Measurements from ENCODE around the gene RASSF7. TPM values are rescaled to one million over a fixed set of nuclear protein-coding genes. Genes with fewer than 3 reads are reported as not detected.

Gene RASSF7
- total RNA-seq, 1 donor from 2014 or later, result 12.8 TPM

DNA sequence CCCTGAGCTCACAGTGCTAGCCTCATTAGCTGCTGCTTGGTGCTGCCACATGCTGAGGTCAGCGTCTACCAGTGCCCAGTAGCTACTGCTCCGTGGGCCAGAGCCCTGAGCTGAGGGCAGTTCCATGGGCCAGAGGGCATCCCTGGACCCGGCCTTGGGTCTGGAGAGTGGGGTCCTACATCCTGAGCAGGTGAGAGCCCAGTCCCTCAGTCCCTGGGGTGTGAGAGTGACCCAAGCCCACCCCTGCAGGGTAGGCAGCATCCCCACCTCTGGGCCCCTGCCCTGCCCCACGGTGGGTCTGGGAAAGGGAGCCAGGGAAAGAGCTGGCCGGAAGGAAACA, 10.1 kb upstream of the RASSF7 start:
- H3K27me3 ChIP-seq, result peaks cover 15% of the 10 kb centered on the region
- no peaks in the 10 kb centered on the region for H3K9me3 Mint-ChIP-seq

GRCh38 chr11:551131-551530, 9.6 kb upstream of the RASSF7 start:
- no peaks in the 10 kb centered on the region for H3K36me3 Mint-ChIP-seq
- Histone ChIP-seq H3K9ac (no peak overlapping the region), H3K4me3 (no peak overlapping the region), H4K20me1 (ENCODE audit: low read depth) (no peaks in the 10 kb centered on the region), H3K4me2 (no peak overlapping the region), H3K27ac (no peak overlapping the region), H3K4me1 (peaks cover 4% of the 10 kb centered on the region), H3K36me3 (no peaks in the 10 kb centered on the region), H3K9me3 (ENCODE audit: low read depth) (no peaks in the 10 kb centered on the region), H3K79me2 (ENCODE audit: low read depth) (no peaks in the 10 kb centered on the region), H2AFZ (replicated peaks) (no peak overlapping the region), H3F3A (ENCODE audit: low read depth) (peaks cover 5% of the 10 kb centered on the region), H3K27me3 (peaks cover 19% of the 10 kb centered on the region)
- DNase-seq (ENCODE audit: low spot score), result no peak
- H3K27ac Mint-ChIP-seq, result no peak overlapping the region
- TF ChIP-seq, protein P1, sequence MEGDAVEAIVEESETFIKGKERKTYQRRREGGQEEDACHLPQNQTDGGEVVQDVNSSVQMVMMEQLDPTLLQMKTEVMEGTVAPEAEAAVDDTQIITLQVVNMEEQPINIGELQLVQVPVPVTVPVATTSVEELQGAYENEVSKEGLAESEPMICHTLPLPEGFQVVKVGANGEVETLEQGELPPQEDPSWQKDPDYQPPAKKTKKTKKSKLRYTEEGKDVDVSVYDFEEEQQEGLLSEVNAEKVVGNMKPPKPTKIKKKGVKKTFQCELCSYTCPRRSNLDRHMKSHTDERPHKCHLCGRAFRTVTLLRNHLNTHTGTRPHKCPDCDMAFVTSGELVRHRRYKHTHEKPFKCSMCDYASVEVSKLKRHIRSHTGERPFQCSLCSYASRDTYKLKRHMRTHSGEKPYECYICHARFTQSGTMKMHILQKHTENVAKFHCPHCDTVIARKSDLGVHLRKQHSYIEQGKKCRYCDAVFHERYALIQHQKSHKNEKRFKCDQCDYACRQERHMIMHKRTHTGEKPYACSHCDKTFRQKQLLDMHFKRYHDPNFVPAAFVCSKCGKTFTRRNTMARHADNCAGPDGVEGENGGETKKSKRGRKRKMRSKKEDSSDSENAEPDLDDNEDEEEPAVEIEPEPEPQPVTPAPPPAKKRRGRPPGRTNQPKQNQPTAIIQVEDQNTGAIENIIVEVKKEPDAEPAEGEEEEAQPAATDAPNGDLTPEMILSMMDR (IDR thresholded peaks at IDR 0.05), result no peak
- no peak for TF ChIP-seq EZH2phosphoT487 (IDR thresholded peaks at IDR 0.05)
- TF ChIP-seq EZH2 (IDR thresholded peaks at IDR 0.05), result no peak
- no peak overlapping the region for H3K4me3 Mint-ChIP-seq
- H3K27me3 Mint-ChIP-seq (ENCODE audit: insufficient read depth, low read depth), result peaks cover 5% of the 10 kb centered on the region
- H3K4me1 Mint-ChIP-seq, result peaks cover 10% of the 10 kb centered on the region
- no peaks in the 10 kb centered on the region for H3K9me3 Mint-ChIP-seq

More for the DNA sequence above, 10.1 kb upstream of the RASSF7 start:
- H3K36me3 Mint-ChIP-seq, result no peaks in the 10 kb centered on the region
- peaks cover 10% of the 10 kb centered on the region for H3K4me1 Mint-ChIP-seq
- Histone ChIP-seq H3K27ac (no peak overlapping the region), H2AFZ (replicated peaks) (no peak overlapping the region), H3K36me3 (no peaks in the 10 kb centered on the region), H3K4me2 (no peak overlapping the region), H4K20me1 (ENCODE audit: low read depth) (no peaks in the 10 kb centered on the region), H3K9ac (no peak overlapping the region), H3K4me1 (peaks cover 3% of the 10 kb centered on the region), H3K4me3 (no peak overlapping the region), H3K9me3 (ENCODE audit: low read depth) (no peaks in the 10 kb centered on the region), H3K79me2 (ENCODE audit: low read depth) (no peaks in the 10 kb centered on the region), H3F3A (ENCODE audit: low read depth) (peaks cover 2% of the 10 kb centered on the region)
- H3K4me3 Mint-ChIP-seq, result no peak overlapping the region
- DNase-seq (ENCODE audit: low spot score), result no peak
- H3K27ac Mint-ChIP-seq, result no peak overlapping the region
- peaks cover 5% of the 10 kb centered on the region for H3K27me3 Mint-ChIP-seq (ENCODE audit: insufficient read depth, low read depth)
- TF ChIP-seq, protein P1 (IDR thresholded peaks at IDR 0.05), result no peak
- TF ChIP-seq EZH2 (IDR thresholded peaks at IDR 0.05) (no peak), EZH2phosphoT487 (IDR thresholded peaks at IDR 0.05) (no peak)

DNA sequence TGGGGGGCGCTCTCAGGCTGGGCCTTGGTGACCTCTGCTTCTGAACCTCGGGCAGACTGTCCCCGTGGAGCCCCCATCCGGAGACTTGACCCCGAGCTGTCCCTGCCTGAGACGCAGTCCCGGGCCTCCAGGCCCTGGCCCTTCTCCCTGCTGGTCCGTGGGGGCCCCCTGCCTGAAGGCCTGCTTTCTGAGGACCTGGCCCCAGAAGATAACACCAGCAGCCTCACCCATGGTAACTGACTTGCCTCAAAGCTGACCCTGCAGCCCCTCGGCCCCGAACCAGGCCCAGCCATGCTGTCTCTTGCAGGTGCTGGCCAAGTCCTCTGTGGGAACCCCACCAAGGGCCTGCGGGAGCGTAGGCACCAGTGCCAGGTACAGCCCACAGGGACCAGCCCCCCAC, 9.2 kb upstream of the RASSF7 start:
- Mint-ChIP-seq H3K4me3 (no peak overlapping the region), H3K4me1 (peaks cover 10% of the 10 kb centered on the region), H3K9me3 (no peaks in the 10 kb centered on the region), H3K27ac (no peak overlapping the region), H3K36me3 (no peaks in the 10 kb centered on the region), H3K27me3 (ENCODE audit: insufficient read depth, low read depth) (peaks cover 6% of the 10 kb centered on the region)
- TF ChIP-seq EZH2 (IDR thresholded peaks at IDR 0.05), result no peak
- TF ChIP-seq, protein P1 (IDR thresholded peaks at IDR 0.05), result no peak
- TF ChIP-seq EZH2phosphoT487 (IDR thresholded peaks at IDR 0.05), result no peak
- Histone ChIP-seq H3K9me3 (ENCODE audit: low read depth) (no peaks in the 10 kb centered on the region), H3K4me2 (no peak overlapping the region), H2AFZ (replicated peaks) (no peak overlapping the region), H3K27me3 (peaks cover 24% of the 10 kb centered on the region), H3K79me2 (ENCODE audit: low read depth) (no peaks in the 10 kb centered on the region), H4K20me1 (ENCODE audit: low read depth) (peaks cover 4% of the 10 kb centered on the region), H3K27ac (no peak overlapping the region), H3K36me3 (no peaks in the 10 kb centered on the region), H3F3A (ENCODE audit: low read depth) (peaks cover 9% of the 10 kb centered on the region), H3K4me3 (no peak overlapping the region), H3K4me1 (peaks cover 7% of the 10 kb centered on the region), H3K9ac (no peak overlapping the region)
- DNase-seq (ENCODE audit: low spot score), result no peak
